Karpas-422 (cell line): ENCODE results near the gene ST7. TPM values are rescaled to one million over a fixed set of nuclear protein-coding genes. Genes with fewer than 3 reads are reported as not detected.

Experiments
- DNase-seq: peaks from one replicate; pipeline ENCODE4 v3.0.0-alpha.2; 2015
- H2AFZ ChIP-seq: fragments of 200-600 bp; sonication (generic); 2 replicates; pipeline ENCODE4 v1.6.1; 2014; ENCODE audit warnings: antibody characterized with exemption, low read length, mixed read lengths
- H3K27ac ChIP-seq: fragments of 200-600 bp; sonication (generic); 2 replicates; pipeline ENCODE4 v1.5.1; 2014; ENCODE audit warnings: mild to moderate bottlenecking, low read length, moderate library complexity
- H3K27me3 ChIP-seq: fragments of 200-600 bp; sonication (generic); 2 replicates; pipeline ENCODE4 v1.6.1; 2014; ENCODE audit warnings: low read length, mixed read lengths
- H3K36me3 ChIP-seq: fragments of 200-600 bp; sonication (generic); 2 replicates; pipeline ENCODE4 v1.6.1; 2014; ENCODE audit warnings: low read length, mixed read lengths; ENCODE audit not compliant: insufficient read depth
- H3K4me1 ChIP-seq: fragments of 200-600 bp; sonication (generic); 2 replicates; pipeline ENCODE4 v1.6.1; 2014; ENCODE audit warnings: mild to moderate bottlenecking, low read length, mixed read lengths
- H3K4me2 ChIP-seq: fragments of 200-600 bp; sonication (generic); 2 replicates; pipeline ENCODE4 v1.6.1; 2014; ENCODE audit warnings: low read length, low read depth, mild to moderate bottlenecking; ENCODE audit not compliant: poor library complexity, severe bottlenecking
- H3K4me3 ChIP-seq: fragments of 200-600 bp; sonication (generic); 2 replicates; pipeline ENCODE4 v1.5.1; 2014; ENCODE audit warnings: mild to moderate bottlenecking, antibody characterized with exemption, low read length, mixed read lengths
- H3K79me2 ChIP-seq: fragments of 200-600 bp; sonication (generic); 2 replicates; pipeline ENCODE4 v1.6.1; 2014; ENCODE audit warnings: mild to moderate bottlenecking, low read length, mixed read lengths
- H3K9ac ChIP-seq: fragments of 200-600 bp; sonication (generic); 2 replicates; pipeline ENCODE4 v1.6.0; 2014; ENCODE audit warnings: low read length
- H3K9me2 ChIP-seq: fragments of 200-600 bp; sonication (generic), shearing (Covaris generic); replicated peaks from 2 replicates; pipeline ENCODE4 v1.6.0; 2014; ENCODE audit warnings: mild to moderate bottlenecking, low read length, moderate library complexity; ENCODE audit not compliant: insufficient read depth
- H3K9me3 ChIP-seq: fragments of 300-700, 200-600 bp; sonication (generic); 2 replicates; pipeline ENCODE4 v1.6.1; 2014; ENCODE audit warnings: low read length, mixed read lengths
- H4K20me1 ChIP-seq: fragments of 200-600 bp; sonication (generic); 2 replicates; pipeline ENCODE4 v1.6.1; 2014; ENCODE audit warnings: mild to moderate bottlenecking, antibody characterized with exemption, low read length, low read depth; ENCODE audit not compliant: insufficient read depth
- total RNA-seq: library from RNA; depleted of rRNA; stranded (reverse); fragments of >200 nt; shearing (Covaris generic); gene quantifications from 2 replicates; pipeline ENCODE4 v1.2.3, GENCODE V29; 2014; ENCODE audit warnings: low replicate concordance

ST7 gene
- total RNA-seq, 1 experiment from 2014 or later = 4.6 TPM

- DNase-seq = no peak
- Histone ChIP-seq H3K36me3 (no peaks in the 10 kb centered on the region), H3K9ac (no peak overlapping the region), H3K27me3 (no peaks in the 10 kb centered on the region), H3K4me3 (no peak overlapping the region), H3K4me2 (no peak overlapping the region), H3K9me2 (no peaks in the 10 kb centered on the region), H3K9me3 (no peaks in the 10 kb centered on the region), H3K79me2 (no peaks in the 10 kb centered on the region), H4K20me1 (no peaks in the 10 kb centered on the region), H3K4me1 (peaks cover 8% of the 10 kb centered on the region), H2AFZ (no peak overlapping the region), H3K27ac (no peak overlapping the region)
Measured at GRCh38 chr7:117065571-117066150, 112.4 kb downstream of the ST7 start.

GRCh38 chr7:117066668-117067067, 113.4 kb downstream of the ST7 start:
- Histone ChIP-seq H3K36me3 (no peaks in the 10 kb centered on the region), H3K9me2 (no peaks in the 10 kb centered on the region), H3K4me2 (no peak overlapping the region), H4K20me1 (no peaks in the 10 kb centered on the region), H3K27ac (no peak overlapping the region), H3K9ac (no peak overlapping the region), H3K27me3 (no peaks in the 10 kb centered on the region), H3K4me1 (peaks cover 8% of the 10 kb centered on the region), H2AFZ (no peak overlapping the region), H3K79me2 (no peaks in the 10 kb centered on the region), H3K9me3 (no peaks in the 10 kb centered on the region), H3K4me3 (no peak overlapping the region)
- no peak for DNase-seq

GRCh38 chr7:117067340-117067739, 114.0 kb downstream of the ST7 start:
- DNase-seq = no peak
- no peaks in the 10 kb centered on the region for H3K9me2 ChIP-seq
- no peak overlapping the region for H3K4me3 ChIP-seq
- H3K27ac ChIP-seq = no peak overlapping the region
- no peak overlapping the region for H3K9ac ChIP-seq
- peaks cover 8% of the 10 kb centered on the region for H3K4me1 ChIP-seq
- no peak overlapping the region for H2AFZ ChIP-seq
- no peaks in the 10 kb centered on the region for H3K27me3 ChIP-seq
- H4K20me1 ChIP-seq = no peaks in the 10 kb centered on the region
- no peak overlapping the region for H3K4me2 ChIP-seq
- no peaks in the 10 kb centered on the region for H3K79me2 ChIP-seq
- H3K9me3 ChIP-seq = no peaks in the 10 kb centered on the region
- H3K36me3 ChIP-seq = no peaks in the 10 kb centered on the region

- Histone ChIP-seq H3K79me2 (no peaks in the 10 kb centered on the region), H3K9me2 (no peaks in the 10 kb centered on the region), H3K27ac (no peak overlapping the region), H3K4me3 (no peak overlapping the region), H3K4me2 (no peak overlapping the region), H3K36me3 (no peaks in the 10 kb centered on the region), H3K9ac (no peak overlapping the region), H3K4me1 (peaks cover 8% of the 10 kb centered on the region), H4K20me1 (no peaks in the 10 kb centered on the region), H3K27me3 (no peaks in the 10 kb centered on the region), H3K9me3 (no peaks in the 10 kb centered on the region), H2AFZ (no peak overlapping the region)
- DNase-seq = no peak
Measured at GRCh38 chr7:117068511-117069145, 115.3 kb downstream of the ST7 start.

GRCh38 chr7:117069379-117069778, 116.1 kb downstream of the ST7 start:
- Histone ChIP-seq H3K27ac (no peak overlapping the region), H3K4me3 (no peak overlapping the region), H3K9ac (no peak overlapping the region), H3K9me3 (no peaks in the 10 kb centered on the region), H4K20me1 (no peaks in the 10 kb centered on the region), H2AFZ (no peak overlapping the region), H3K9me2 (no peaks in the 10 kb centered on the region), H3K4me1 (peaks cover 8% of the 10 kb centered on the region), H3K27me3 (no peaks in the 10 kb centered on the region), H3K36me3 (no peaks in the 10 kb centered on the region), H3K4me2 (no peak overlapping the region), H3K79me2 (no peaks in the 10 kb centered on the region)
- DNase-seq = no peak

- no peaks in the 10 kb centered on the region for H3K9me3 ChIP-seq
- no peak overlapping the region for H3K4me3 ChIP-seq
- no peaks in the 10 kb centered on the region for H3K27me3 ChIP-seq
- H2AFZ ChIP-seq = no peak overlapping the region
- no peaks in the 10 kb centered on the region for H3K36me3 ChIP-seq
- no peak overlapping the region for H3K9ac ChIP-seq
- DNase-seq = no peak
- H3K9me2 ChIP-seq = no peaks in the 10 kb centered on the region
- H4K20me1 ChIP-seq = no peaks in the 10 kb centered on the region
- H3K27ac ChIP-seq = no peak overlapping the region
- no peak overlapping the region for H3K4me2 ChIP-seq
- H3K79me2 ChIP-seq = no peaks in the 10 kb centered on the region
- H3K4me1 ChIP-seq = peaks cover 8% of the 10 kb centered on the region
Measured at GRCh38 chr7:117071551-117071950, 118.2 kb downstream of the ST7 start.

GRCh38 chr7:117072620-117073118, 119.4 kb downstream of the ST7 start:
- no peak overlapping the region for H3K4me3 ChIP-seq
- no peaks in the 10 kb centered on the region for H3K79me2 ChIP-seq
- peaks cover 8% of the 10 kb centered on the region for H3K4me1 ChIP-seq
- no peaks in the 10 kb centered on the region for H4K20me1 ChIP-seq
- H3K27me3 ChIP-seq = no peaks in the 10 kb centered on the region
- no peak overlapping the region for H3K27ac ChIP-seq
- H2AFZ ChIP-seq = no peak overlapping the region
- H3K4me2 ChIP-seq = no peak overlapping the region
- no peaks in the 10 kb centered on the region for H3K9me2 ChIP-seq
- H3K9ac ChIP-seq = no peak overlapping the region
- no peak for DNase-seq
- no peaks in the 10 kb centered on the region for H3K36me3 ChIP-seq
- no peaks in the 10 kb centered on the region for H3K9me3 ChIP-seq

GRCh38 chr7:117074378-117074777, 121.1 kb downstream of the ST7 start:
- Histone ChIP-seq H3K4me1 (no peaks in the 10 kb centered on the region), H2AFZ (no peak overlapping the region), H3K79me2 (no peaks in the 10 kb centered on the region), H3K9ac (no peak overlapping the region), H3K9me3 (no peaks in the 10 kb centered on the region), H4K20me1 (no peaks in the 10 kb centered on the region), H3K4me3 (no peak overlapping the region), H3K9me2 (no peaks in the 10 kb centered on the region), H3K36me3 (no peaks in the 10 kb centered on the region), H3K27ac (no peak overlapping the region), H3K4me2 (no peak overlapping the region), H3K27me3 (no peaks in the 10 kb centered on the region)
- DNase-seq = no peak
